ENCODE data around the gene GRAMD2B. TPM values are rescaled to one million over a fixed set of nuclear protein-coding genes. Genes with fewer than 3 reads are reported as not detected.
"Not testable (repeated sequence)": the region's sequence is repeated elsewhere in the genome, so short reads cannot be mapped to it uniquely, and the experiment has no call there.

The GRAMD2B gene
- total RNA-seq, 2 donors from 2014 or later: 41.1 to 45.0 TPM

GRCh38 chr5:126464016-126464415 lies 40.8 kb downstream of the GRAMD2B start:
- TF ChIP-seq CTCF (IDR thresholded peaks at IDR 0.05): no peak
- Histone ChIP-seq H3K4me3 (no peak overlapping the region), H3K36me3 (peaks cover 14% of the 10 kb centered on the region)

GRCh38 chr5:126464959-126465358 lies 41.8 kb downstream of the GRAMD2B start:
- Histone ChIP-seq H3K9me3 (no peaks in the 10 kb centered on the region), H3K4me1 (peaks cover 0 to 23% of the 10 kb centered on the region in 2 donors), H3K27me3 (no peaks in the 10 kb centered on the region), H3K27ac (no peak overlapping the region), H3K36me3 (peaks cover 20% of the 10 kb centered on the region), H3K4me3 (no peak overlapping the region)
- TF ChIP-seq CTCF (IDR thresholded peaks at IDR 0.05): no peak
- no peak for DNase-seq (ENCODE audit: low spot score)

More at GRCh38 chr5:126464016-126464415, 40.8 kb downstream of the GRAMD2B start:
- H3K27me3 ChIP-seq: no peaks in the 10 kb centered on the region
- no peak for DNase-seq (ENCODE audit: low spot score)
- no peak overlapping the region for H3K27ac ChIP-seq
- H3K4me1 ChIP-seq: peaks cover 0 to 21% of the 10 kb centered on the region in 2 donors
- no peaks in the 10 kb centered on the region for H3K9me3 ChIP-seq

- no peak for DNase-seq (ENCODE audit: low spot score)
- peaks cover 42% of the 10 kb centered on the region for H3K36me3 ChIP-seq
- no peaks in the 10 kb centered on the region for H3K27me3 ChIP-seq
- no peak overlapping the region for H3K27ac ChIP-seq
- H3K9me3 ChIP-seq: no peaks in the 10 kb centered on the region
- H3K4me3 ChIP-seq: no peak overlapping the region
- TF ChIP-seq CTCF (IDR thresholded peaks at IDR 0.05): no peak
- H3K4me1 ChIP-seq: peaks cover 0 to 17% of the 10 kb centered on the region in 2 donors
Measured at GRCh38 chr5:126468091-126468490, 44.9 kb downstream of the GRAMD2B start.

- Histone ChIP-seq H3K27me3 (no peaks in the 10 kb centered on the region), H3K9me3 (no peaks in the 10 kb centered on the region), H3K4me1 (peaks cover 0 to 17% of the 10 kb centered on the region in 2 donors), H3K36me3 (peaks cover 55% of the 10 kb centered on the region), H3K27ac (no peak overlapping the region), H3K4me3 (no peak overlapping the region)
- no peak for DNase-seq (ENCODE audit: low spot score)
- TF ChIP-seq CTCF (IDR thresholded peaks at IDR 0.05): no peak
Measured at GRCh38 chr5:126469536-126470316, 46.5 kb downstream of the GRAMD2B start.

GRCh38 chr5:126470529-126470928 lies 47.3 kb downstream of the GRAMD2B start:
- peaks cover 49% of the 10 kb centered on the region for H3K36me3 ChIP-seq
- not testable (repeated sequence) for H3K4me3 ChIP-seq; H3K27me3 ChIP-seq; H3K9me3 ChIP-seq; DNase-seq (ENCODE audit: low spot score); H3K27ac ChIP-seq
- peaks cover 0 to 17% of the 10 kb centered on the region in 2 donors for H3K4me1 ChIP-seq

GRCh38 chr5:126471247-126471646 lies 48.0 kb downstream of the GRAMD2B start:
- peaks cover 0 to 17% of the 10 kb centered on the region in 2 donors for H3K4me1 ChIP-seq
- no peak for TF ChIP-seq CTCF (IDR thresholded peaks at IDR 0.05)
- no peak for DNase-seq (ENCODE audit: low spot score)
- H3K27ac ChIP-seq: no peak overlapping the region
- H3K4me3 ChIP-seq: no peak overlapping the region
- no peaks in the 10 kb centered on the region for H3K9me3 ChIP-seq
- H3K36me3 ChIP-seq: peaks cover 46% of the 10 kb centered on the region
- H3K27me3 ChIP-seq: no peaks in the 10 kb centered on the region

Measured in right atrium auricular region (tissue), 2 donors.